ENCODE data around the gene CELA1.

The CELA1 gene

GRCh38 chr12:51383269-51383905, 36.9 kb upstream of the CELA1 start:
- no peak overlapping the region for H3K27ac ChIP-seq (ENCODE audit: insufficient read depth in 1 of 2, low read depth in 1 of 2, low read length in 2 of 2, poor library complexity in 1 of 2, severe bottlenecking in 2 of 2)
- peaks cover 0 to 20% (median 12%) of the 10 kb centered on the region in 4 experiments for H3K36me3 ChIP-seq (ENCODE audit: control insufficient read depth in 4 of 4, insufficient read depth in 4 of 4, low read length in 3 of 4)
- H3K4me3 ChIP-seq (ENCODE audit: control insufficient read depth in 1 of 7, extremely low read depth in 1 of 7, insufficient read depth in 4 of 7, low read depth in 2 of 7, low read length in 6 of 7): no peak overlapping the region
- CTCF ChIA-PET: interaction anchor here (1.3 to 3.0 kb wide), 3 partner anchors 10 to 38 kb away, joined by 4 to 23 read pairs (median 6); no protein-coding TSS in a partner anchor
- no peaks in the 10 kb centered on the region for H3K27me3 ChIP-seq (replicated peaks in 2 of 5; ENCODE audit: control insufficient read depth in 4 of 5, insufficient read depth in 5 of 5, low read length in 4 of 5)
- no peaks in the 10 kb centered on the region for H3K9me3 ChIP-seq (ENCODE audit: control extremely low read depth in 1 of 5, control insufficient read depth in 4 of 5, insufficient read depth in 2 of 5, low read depth in 1 of 5, low read length in 4 of 5)
- WGBS (ENCODE audit: insufficient coverage): 40% methylated on average over 3 of the region's 6 CpGs
- POLR2A ChIA-PET: interaction anchor here (0.5 to 2.4 kb wide), 3 partner anchors 15 to 851 kb away, joined by 3 to 11 read pairs (median 4); no protein-coding TSS in a partner anchor
- peaks cover 7 to 53% (median 43%) of the 10 kb centered on the region in 4 experiments for H3K4me1 ChIP-seq (ENCODE audit: control extremely low read depth in 1 of 4, control insufficient read depth in 4 of 4, insufficient read depth in 4 of 4, low read length in 3 of 4)
- DNase-seq: peak; percentile 41 to 79 (median 70)

DNA sequence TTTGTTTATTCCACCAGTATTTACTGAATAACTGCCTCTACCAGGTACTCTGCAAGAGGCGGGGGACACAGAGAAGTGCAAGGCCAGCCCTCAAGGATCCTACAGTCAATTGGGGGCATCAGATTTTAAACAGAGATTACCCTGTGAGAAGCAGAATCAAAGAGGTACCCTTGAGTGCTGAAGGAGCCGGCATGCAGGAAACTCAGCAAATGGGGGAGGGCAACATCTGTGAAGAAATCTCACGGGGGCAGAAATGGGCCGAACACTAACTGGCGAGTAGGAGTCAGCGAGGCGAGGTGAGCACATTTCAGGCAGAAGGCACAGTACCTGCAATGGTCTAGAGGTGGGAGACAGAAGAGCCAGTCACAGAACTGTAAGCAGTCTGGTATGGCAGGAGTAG, 35.7 kb upstream of the CELA1 start:
- Histone ChIP-seq H3K27ac (ENCODE audit: insufficient read depth in 1 of 2, low read depth in 1 of 2, low read length in 2 of 2, poor library complexity in 1 of 2, severe bottlenecking in 2 of 2) (no peak overlapping the region), H3K27me3 (replicated peaks in 2 of 5; ENCODE audit: control insufficient read depth in 4 of 5, insufficient read depth in 5 of 5, low read length in 4 of 5) (no peaks in the 10 kb centered on the region), H3K36me3 (ENCODE audit: control insufficient read depth in 4 of 4, insufficient read depth in 4 of 4, low read length in 3 of 4) (peaks cover 0 to 28% (median 14%) of the 10 kb centered on the region in 4 experiments), H3K4me3 (ENCODE audit: control insufficient read depth in 1 of 7, extremely low read depth in 1 of 7, insufficient read depth in 4 of 7, low read depth in 2 of 7, low read length in 6 of 7) (no peak overlapping the region), H3K4me1 (ENCODE audit: control extremely low read depth in 1 of 4, control insufficient read depth in 4 of 4, insufficient read depth in 4 of 4, low read length in 3 of 4) (peaks cover 4 to 47% (median 33%) of the 10 kb centered on the region in 4 experiments), H3K9me3 (ENCODE audit: control extremely low read depth in 1 of 5, control insufficient read depth in 4 of 5, insufficient read depth in 2 of 5, low read depth in 1 of 5, low read length in 4 of 5) (no peaks in the 10 kb centered on the region)
- POLR2A ChIA-PET: interaction anchor here (0.6 to 2.4 kb wide), 2 partner anchors 13 kb away, joined by 3 to 11 read pairs; no protein-coding TSS in a partner anchor
- DNase-seq: no peak
- WGBS (ENCODE audit: insufficient coverage): 80% methylated on average over 6 of the region's 7 CpGs
- CTCF ChIA-PET: interaction anchor here (2.8 to 3.6 kb wide), 3 partner anchors 9 to 38 kb away, joined by 9 to 27 read pairs (median 23); no protein-coding TSS in a partner anchor

DNA sequence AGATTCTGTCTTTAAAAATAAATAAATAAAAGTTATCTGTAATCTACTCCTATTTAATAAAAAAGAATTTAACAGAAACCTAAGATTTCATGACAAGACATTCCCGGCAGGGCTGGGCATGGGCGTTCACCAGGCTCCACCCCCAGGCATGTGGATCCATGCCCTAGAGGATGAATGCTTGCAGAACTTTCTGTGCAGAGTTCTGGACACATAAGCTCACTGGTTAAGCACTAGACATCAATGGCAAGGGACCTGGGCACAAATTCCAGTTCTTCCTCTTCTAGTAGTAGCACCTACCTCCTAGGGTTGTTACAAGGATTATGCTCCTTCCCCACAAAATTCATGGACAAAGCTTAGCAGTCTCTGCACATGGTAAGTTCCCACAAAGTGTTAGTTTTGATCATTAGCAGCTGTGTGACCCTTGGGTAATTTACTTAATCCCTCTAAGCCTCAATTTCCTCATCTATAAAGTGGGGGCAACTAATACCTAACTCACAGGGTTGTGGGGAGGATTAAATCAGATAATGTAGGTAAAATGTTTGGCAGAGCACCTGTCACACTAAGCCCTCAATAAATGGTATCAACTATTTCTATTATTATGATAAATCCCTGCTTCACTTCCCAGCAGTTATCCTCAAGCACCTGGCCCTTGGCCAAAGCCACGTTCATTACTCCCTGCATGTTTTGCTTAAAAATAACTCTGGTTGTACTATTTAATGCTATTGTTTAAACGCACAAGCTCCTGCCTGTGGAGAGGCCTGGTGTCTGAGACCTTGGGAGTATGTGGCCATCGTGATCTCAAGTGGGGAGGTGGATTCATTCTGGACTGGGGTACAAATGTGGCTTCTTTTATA, 35.0 kb upstream of the CELA1 start:
- POLR2A ChIA-PET: interaction anchor here (0.6 kb wide), 1 partner anchor 13 kb away, joined by 3 read pairs; no protein-coding TSS in a partner anchor
- no peak overlapping the region for H3K27ac ChIP-seq (ENCODE audit: insufficient read depth in 1 of 2, low read depth in 1 of 2, low read length in 2 of 2, poor library complexity in 1 of 2, severe bottlenecking in 2 of 2)

DNA sequence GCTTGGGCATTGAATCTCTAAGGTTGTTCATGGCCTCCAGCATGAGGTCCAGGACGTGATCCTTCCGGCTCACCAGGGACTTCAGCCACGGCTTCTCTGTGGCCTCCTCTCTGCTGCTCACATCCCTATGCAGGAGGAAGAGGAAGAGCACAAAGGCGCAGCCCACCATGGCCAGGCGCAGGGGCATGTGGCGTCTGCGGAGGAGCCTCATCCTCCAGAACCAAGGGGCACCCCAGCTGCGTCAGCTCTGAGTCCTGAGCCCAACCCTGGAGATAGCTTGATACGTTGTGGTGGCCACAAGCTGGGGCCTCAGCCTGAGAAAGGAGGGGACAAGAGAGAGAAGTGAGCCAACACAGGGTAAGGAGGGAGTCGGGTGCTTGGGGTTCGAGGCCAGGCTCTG, 33.1 kb upstream of the CELA1 start:
- peaks cover under 1 to 37% (median 24%) of the 10 kb centered on the region in 4 experiments for H3K36me3 ChIP-seq (ENCODE audit: control insufficient read depth in 4 of 4, insufficient read depth in 4 of 4, low read length in 3 of 4)
- CTCF ChIA-PET: interaction anchor here (0.9 to 3.6 kb wide), 3 partner anchors 9 to 12 kb away, joined by 3 to 27 read pairs (median 5); partner anchors contain the start of gene GALNT6
- peaks cover 4 to 43% (median 29%) of the 10 kb centered on the region in 4 experiments for H3K4me1 ChIP-seq (ENCODE audit: control extremely low read depth in 1 of 4, control insufficient read depth in 4 of 4, insufficient read depth in 4 of 4, low read length in 3 of 4)
- no peaks in the 10 kb centered on the region for H3K9me3 ChIP-seq (ENCODE audit: control extremely low read depth in 1 of 5, control insufficient read depth in 4 of 5, insufficient read depth in 2 of 5, low read depth in 1 of 5, low read length in 4 of 5)
- H3K27ac ChIP-seq (ENCODE audit: insufficient read depth in 1 of 2, low read depth in 1 of 2, low read length in 2 of 2, poor library complexity in 1 of 2, severe bottlenecking in 2 of 2): no peak overlapping the region
- POLR2A ChIA-PET: no interaction called here
- no peak for DNase-seq
- H3K27me3 ChIP-seq (replicated peaks in 2 of 5; ENCODE audit: control insufficient read depth in 4 of 5, insufficient read depth in 5 of 5, low read length in 4 of 5): no peaks in the 10 kb centered on the region
- no peak overlapping the region for H3K4me3 ChIP-seq (ENCODE audit: control insufficient read depth in 1 of 7, extremely low read depth in 1 of 7, insufficient read depth in 4 of 7, low read depth in 2 of 7, low read length in 6 of 7)
- 97% methylated on average over 6 of the region's 11 CpGs for WGBS (ENCODE audit: insufficient coverage)

More for the DNA sequence above, 35.0 kb upstream of the CELA1 start:
- Histone ChIP-seq H3K4me3 (ENCODE audit: control insufficient read depth in 1 of 7, extremely low read depth in 1 of 7, insufficient read depth in 4 of 7, low read depth in 2 of 7, low read length in 6 of 7) (no peak overlapping the region), H3K4me1 (ENCODE audit: control extremely low read depth in 1 of 4, control insufficient read depth in 4 of 4, insufficient read depth in 4 of 4, low read length in 3 of 4) (peaks cover 4 to 46% (median 31%) of the 10 kb centered on the region in 4 experiments), H3K9me3 (ENCODE audit: control extremely low read depth in 1 of 5, control insufficient read depth in 4 of 5, insufficient read depth in 2 of 5, low read depth in 1 of 5, low read length in 4 of 5) (no peaks in the 10 kb centered on the region), H3K36me3 (ENCODE audit: control insufficient read depth in 4 of 4, insufficient read depth in 4 of 4, low read length in 3 of 4) (peaks cover 0 to 34% (median 18%) of the 10 kb centered on the region in 4 experiments), H3K27me3 (replicated peaks in 2 of 5; ENCODE audit: control insufficient read depth in 4 of 5, insufficient read depth in 5 of 5, low read length in 4 of 5) (no peaks in the 10 kb centered on the region)
- 80% methylated on average over 4 of the region's 5 CpGs for WGBS (ENCODE audit: insufficient coverage)
- DNase-seq: no peak
- CTCF ChIA-PET: interaction anchor here (1.0 to 3.6 kb wide), 5 partner anchors 8 to 38 kb away, joined by 3 to 27 read pairs (median 9); no protein-coding TSS in a partner anchor

DNA sequence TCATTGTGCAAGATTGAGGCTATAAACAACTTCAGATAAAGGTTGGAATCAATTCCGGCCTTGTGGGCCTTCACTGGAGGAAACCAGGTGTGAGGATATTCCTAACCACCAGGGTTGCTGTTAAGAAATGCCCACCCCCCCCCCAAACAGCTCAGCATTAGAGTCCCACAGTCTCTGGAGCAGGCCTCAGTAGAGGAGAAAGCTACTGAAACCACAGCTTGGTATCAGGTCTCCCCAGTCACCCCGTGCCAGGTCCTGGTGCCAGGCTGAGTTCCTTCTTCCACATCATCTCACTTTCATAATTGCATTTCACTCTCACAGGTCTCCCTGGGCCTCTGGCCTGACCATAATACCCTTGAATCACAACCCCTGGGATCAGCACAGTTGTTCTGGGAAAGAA, 32.3 kb upstream of the CELA1 start:
- ChIA-PET CTCF (interaction anchor here (1.7 to 3.6 kb wide), 2 partner anchors 11 to 41 kb away, joined by 6 to 27 read pairs; no protein-coding TSS in a partner anchor), POLR2A (no interaction called here)
- Histone ChIP-seq H3K27ac (ENCODE audit: insufficient read depth in 1 of 2, low read depth in 1 of 2, low read length in 2 of 2, poor library complexity in 1 of 2, severe bottlenecking in 2 of 2) (no peak overlapping the region), H3K9me3 (ENCODE audit: control extremely low read depth in 1 of 5, control insufficient read depth in 4 of 5, insufficient read depth in 2 of 5, low read depth in 1 of 5, low read length in 4 of 5) (no peaks in the 10 kb centered on the region), H3K4me1 (ENCODE audit: control extremely low read depth in 1 of 4, control insufficient read depth in 4 of 4, insufficient read depth in 4 of 4, low read length in 3 of 4) (peaks cover 4 to 39% (median 26%) of the 10 kb centered on the region in 4 experiments), H3K4me3 (ENCODE audit: control insufficient read depth in 1 of 7, extremely low read depth in 1 of 7, insufficient read depth in 4 of 7, low read depth in 2 of 7, low read length in 6 of 7) (no peak overlapping the region), H3K36me3 (ENCODE audit: control insufficient read depth in 4 of 4, insufficient read depth in 4 of 4, low read length in 3 of 4) (peaks cover 6 to 41% (median 26%) of the 10 kb centered on the region in 4 experiments), H3K27me3 (replicated peaks in 2 of 5; ENCODE audit: control insufficient read depth in 4 of 5, insufficient read depth in 5 of 5, low read length in 4 of 5) (no peaks in the 10 kb centered on the region)
- 50% methylated on average over 1 of the region's 2 CpGs for WGBS (ENCODE audit: insufficient coverage)
- peak; percentile 55 to 81 (median 75) for DNase-seq

DNA sequence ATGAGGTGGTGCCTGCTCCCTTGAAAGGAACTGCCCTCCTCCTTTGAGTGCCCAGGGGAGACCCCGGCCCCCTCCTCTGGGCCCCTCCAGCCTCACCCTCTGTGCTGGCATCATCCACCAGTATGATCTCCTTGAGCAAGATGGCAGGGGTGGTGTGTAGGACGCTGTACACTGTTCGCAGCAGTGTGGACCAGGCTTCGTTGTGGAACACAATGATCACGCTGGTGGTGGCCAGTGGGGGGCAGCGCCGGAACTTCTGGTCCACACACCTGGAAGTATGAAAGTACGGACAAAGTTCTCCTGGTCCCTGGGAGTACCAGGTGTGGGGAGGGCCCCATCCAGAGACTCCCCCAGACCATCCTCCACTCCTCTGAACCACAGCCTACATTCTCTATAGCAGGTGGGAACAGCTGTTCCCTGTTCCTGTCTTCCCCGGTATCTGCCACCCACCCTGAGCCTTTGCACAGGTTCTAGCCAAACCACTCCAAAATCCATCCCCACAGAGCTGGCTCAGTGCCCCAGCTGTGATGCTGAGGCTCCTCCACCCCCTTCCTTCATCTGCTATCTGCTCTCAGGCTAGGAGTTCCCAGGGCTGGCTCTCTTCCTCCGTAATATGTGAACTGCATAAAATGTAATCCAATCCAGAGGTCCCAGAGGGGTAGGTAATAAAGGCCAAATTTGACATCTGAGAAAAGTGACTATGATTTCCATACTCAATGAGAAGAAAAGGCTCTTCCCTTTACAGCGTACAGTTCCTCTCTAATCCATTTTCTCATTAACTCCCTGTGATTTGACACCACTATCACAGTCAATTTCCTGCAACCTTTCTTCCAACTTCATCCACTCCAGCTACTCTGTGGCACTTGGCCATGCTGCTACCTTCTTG, 30.9 kb upstream of the CELA1 start:
- no peak for DNase-seq
- Histone ChIP-seq H3K4me1 (ENCODE audit: control extremely low read depth in 1 of 4, control insufficient read depth in 4 of 4, insufficient read depth in 4 of 4, low read length in 3 of 4) (peaks cover 8 to 39% (median 23%) of the 10 kb centered on the region in 4 experiments), H3K27me3 (replicated peaks in 2 of 5; ENCODE audit: control insufficient read depth in 4 of 5, insufficient read depth in 5 of 5, low read length in 4 of 5) (no peaks in the 10 kb centered on the region), H3K9me3 (ENCODE audit: control extremely low read depth in 1 of 5, control insufficient read depth in 4 of 5, insufficient read depth in 2 of 5, low read depth in 1 of 5, low read length in 4 of 5) (peaks cover 0 to 2% (median 0%) of the 10 kb centered on the region in 5 experiments), H3K27ac (ENCODE audit: insufficient read depth in 1 of 2, low read depth in 1 of 2, low read length in 2 of 2, poor library complexity in 1 of 2, severe bottlenecking in 2 of 2) (no peak overlapping the region), H3K4me3 (ENCODE audit: control insufficient read depth in 1 of 7, extremely low read depth in 1 of 7, insufficient read depth in 4 of 7, low read depth in 2 of 7, low read length in 6 of 7) (no peak overlapping the region), H3K36me3 (ENCODE audit: control insufficient read depth in 4 of 4, insufficient read depth in 4 of 4, low read length in 3 of 4) (peaks cover 6 to 42% (median 27%) of the 10 kb centered on the region in 4 experiments)
- ChIA-PET POLR2A (no interaction called here), CTCF (interaction anchor here (1.0 to 2.2 kb wide), 5 partner anchors 9 to 44 kb away, joined by 3 to 8 read pairs (median 6); no protein-coding TSS in a partner anchor)
- 93% methylated on average over 10 of the region's 11 CpGs for WGBS (ENCODE audit: insufficient coverage)

All from common myeloid progenitor, CD34-positive (primary cell).